Neural cell (in vitro differentiated cells): Measurements from ENCODE around the gene TENM3. TPM values are rescaled to one million over a fixed set of nuclear protein-coding genes. Genes with fewer than 3 reads are reported as not detected.

Experiments used
- H2AFZ ChIP-seq: fragments of 200-600, 300-800 bp; sonication (generic), shearing (Covaris generic); 2 replicates; pipeline ENCODE4 v1.6.0; 2014; ENCODE audit warnings: low read depth, mild to moderate bottlenecking, antibody characterized with exemption, low read length, moderate library complexity
- H3F3A ChIP-seq: fragments of 200-600 bp; shearing (Covaris generic); 2 replicates; pipeline ENCODE4 v1.6.1; 2016; ENCODE audit warnings: mild to moderate bottlenecking, moderate library complexity, mixed read lengths, antibody characterized with exemption, low read length; ENCODE audit not compliant: insufficient read depth, poor library complexity, severe bottlenecking
- H3K27ac ChIP-seq: fragments of 200-600, 300-800 bp; sonication (generic), shearing (Covaris generic); 2 replicates; pipeline ENCODE4 v1.5.1; 2014; ENCODE audit warnings: mild to moderate bottlenecking, low read length, moderate library complexity
- H3K27me3 ChIP-seq: fragments of 300-800, 200-600 bp; sonication (generic), shearing (Covaris generic); 2 replicates; pipeline ENCODE4 v1.6.0; 2014; ENCODE audit warnings: mild to moderate bottlenecking, low read depth, low read length, moderate library complexity; ENCODE audit not compliant: insufficient read depth
- H3K36me3 ChIP-seq: fragments of 300-800, 200-600 bp; sonication (generic), shearing (Covaris generic); 2 replicates; pipeline ENCODE4 v1.5.1; 2014; ENCODE audit warnings: mild to moderate bottlenecking, antibody characterized with exemption, low read length, moderate library complexity; ENCODE audit not compliant: insufficient read depth
- H3K4me2 ChIP-seq: fragments of 300-800, 200-600 bp; sonication (generic), shearing (Covaris generic); 2 replicates; pipeline ENCODE4 v1.6.0; 2014; ENCODE audit warnings: mild to moderate bottlenecking, low read length
- H3K4me3 ChIP-seq: fragments of 300-800, 200-600 bp; sonication (generic), shearing (Covaris generic); 2 replicates; pipeline ENCODE4 v1.5.1; 2014; ENCODE audit warnings: mild to moderate bottlenecking, low read length, moderate library complexity
- H3K79me2 ChIP-seq: fragments of 200-600 bp; shearing (Covaris generic); replicated peaks from 2 replicates; pipeline ENCODE4 v1.6.0; 2014; ENCODE audit warnings: mild to moderate bottlenecking, low read length, moderate library complexity; ENCODE audit not compliant: insufficient read depth
- H3K9ac ChIP-seq: fragments of 300-800, 200-600 bp; sonication (generic), shearing (Covaris generic); 2 replicates; pipeline ENCODE4 v1.6.1; 2016; ENCODE audit warnings: mild to moderate bottlenecking, low read length, mixed read lengths
- H3K9me2 ChIP-seq: fragments of 200-600 bp; shearing (Covaris generic); 2 replicates; pipeline ENCODE4 v1.6.1; 2016; ENCODE audit warnings: mild to moderate bottlenecking, low read length, mixed read lengths; ENCODE audit not compliant: insufficient read depth
- H3K9me3 ChIP-seq: fragments of 200-600, 300-800 bp; sonication (generic), shearing (Covaris generic); 2 replicates; pipeline ENCODE4 v1.6.1; 2016; ENCODE audit warnings: mild to moderate bottlenecking, mixed run types, low read length, moderate library complexity, mixed read lengths
- H4K20me1 ChIP-seq: fragments of 200-600 bp; shearing (Covaris generic); 2 replicates; pipeline ENCODE4 v1.6.1; 2016; ENCODE audit warnings: mild to moderate bottlenecking, mixed run types; ENCODE audit not compliant: insufficient read depth
- EP300 ChIP-seq: fragments of 450-650 bp; conservative IDR thresholded peaks from 2 replicates; pipeline ENCODE4 v1.6.1; 2014; ENCODE audit warnings: antibody characterized with exemption, mild to moderate bottlenecking, moderate library complexity; ENCODE audit not compliant: poor library complexity, severe bottlenecking
- EZH2 ChIP-seq: fragments of 200-600, 300-800 bp; shearing (Covaris generic), sonication (generic); IDR thresholded peaks from 2 replicates; pipeline ENCODE4 v1.6.1; 2014; ENCODE audit warnings: antibody characterized with exemption, low read length, borderline replicate concordance, mild to moderate bottlenecking; ENCODE audit not compliant: insufficient read depth, poor library complexity, severe bottlenecking
- MXI1 ChIP-seq: fragments of 450-650 bp; conservative IDR thresholded peaks from 2 replicates; pipeline ENCODE4 v1.6.1; 2014; ENCODE audit warnings: antibody characterized with exemption, mild to moderate bottlenecking; ENCODE audit not compliant: poor library complexity, severe bottlenecking
- POLR2AphosphoS5 ChIP-seq: IDR thresholded peaks from 2 replicates; pipeline ENCODE4 v1.6.1; 2012
- RAD21 ChIP-seq: fragments of 450-650 bp; conservative IDR thresholded peaks from 2 replicates; pipeline ENCODE4 v1.6.1; 2014; ENCODE audit warnings: antibody characterized with exemption, mild to moderate bottlenecking, moderate library complexity
- REST ChIP-seq: IDR thresholded peaks from 2 replicates; pipeline ENCODE4 v1.6.1; 2012; ENCODE audit warnings: borderline replicate concordance
- SMC3 ChIP-seq: fragments of 450-650 bp; conservative IDR thresholded peaks from 2 replicates; pipeline ENCODE4 v1.6.1; 2014; ENCODE audit warnings: antibody characterized with exemption, mild to moderate bottlenecking, moderate library complexity; ENCODE audit not compliant: poor library complexity
- TAF1 ChIP-seq: IDR thresholded peaks from 2 replicates; pipeline ENCODE4 v1.6.1; 2012; ENCODE audit warnings: low read depth
- polyA plus RNA-seq: library from polyadenylated mRNA; depleted of rRNA; stranded (reverse); fragments of >200 nt; gene quantifications from 2 replicates; pipeline ENCODE4 v1.2.3, GENCODE V29; 2014
- TF ChIP-seq, protein P1 (sequence below): fragments of 450-650 bp; IDR thresholded peaks from 2 replicates; pipeline ENCODE4 v1.5.1; 2014; ENCODE audit warnings: antibody characterized with exemption, mild to moderate bottlenecking, moderate library complexity; ENCODE audit not compliant: poor library complexity, severe bottlenecking

The TENM3 gene
- polyA plus RNA-seq, 1 donor from 2014 or later: 7.3 TPM

DNA sequence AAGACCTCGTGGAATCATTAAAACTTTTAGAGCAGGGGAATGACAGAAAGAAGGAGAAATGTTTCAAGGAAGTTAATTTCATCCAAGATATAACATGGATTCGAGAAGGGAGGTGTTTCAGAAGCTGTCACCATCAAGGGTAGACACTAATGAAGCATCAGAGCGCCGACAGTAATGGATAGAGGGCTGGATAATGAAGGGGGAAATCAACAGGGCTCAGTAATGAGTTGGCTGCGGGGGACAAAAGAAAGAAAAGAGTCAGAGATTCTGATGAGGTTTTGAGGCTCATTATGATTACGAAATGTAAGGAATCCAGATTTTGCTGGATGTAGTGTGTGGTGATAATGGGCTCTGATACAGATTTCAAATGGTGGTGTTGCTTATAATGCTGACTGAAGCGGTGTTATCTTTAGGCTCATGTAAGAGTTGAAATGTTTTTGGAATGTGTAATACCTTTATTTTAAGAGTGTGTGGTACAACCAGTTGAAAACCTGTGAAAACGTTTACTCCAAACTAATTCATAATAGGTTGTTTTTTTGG lies 39.3 kb upstream of the TENM3 start:
- H3K27ac ChIP-seq: no peak overlapping the region
- no peaks in the 10 kb centered on the region for H3K36me3 ChIP-seq
- peaks cover 4% of the 10 kb centered on the region for H3K79me2 ChIP-seq
- no peak for TF ChIP-seq EZH2
- no peak for TF ChIP-seq TAF1
- TF ChIP-seq MXI1: no peak
- TF ChIP-seq POLR2AphosphoS5: no peak
- no peak for TF ChIP-seq SMC3
- TF ChIP-seq RAD21: no peak
- TF ChIP-seq, protein P1, sequence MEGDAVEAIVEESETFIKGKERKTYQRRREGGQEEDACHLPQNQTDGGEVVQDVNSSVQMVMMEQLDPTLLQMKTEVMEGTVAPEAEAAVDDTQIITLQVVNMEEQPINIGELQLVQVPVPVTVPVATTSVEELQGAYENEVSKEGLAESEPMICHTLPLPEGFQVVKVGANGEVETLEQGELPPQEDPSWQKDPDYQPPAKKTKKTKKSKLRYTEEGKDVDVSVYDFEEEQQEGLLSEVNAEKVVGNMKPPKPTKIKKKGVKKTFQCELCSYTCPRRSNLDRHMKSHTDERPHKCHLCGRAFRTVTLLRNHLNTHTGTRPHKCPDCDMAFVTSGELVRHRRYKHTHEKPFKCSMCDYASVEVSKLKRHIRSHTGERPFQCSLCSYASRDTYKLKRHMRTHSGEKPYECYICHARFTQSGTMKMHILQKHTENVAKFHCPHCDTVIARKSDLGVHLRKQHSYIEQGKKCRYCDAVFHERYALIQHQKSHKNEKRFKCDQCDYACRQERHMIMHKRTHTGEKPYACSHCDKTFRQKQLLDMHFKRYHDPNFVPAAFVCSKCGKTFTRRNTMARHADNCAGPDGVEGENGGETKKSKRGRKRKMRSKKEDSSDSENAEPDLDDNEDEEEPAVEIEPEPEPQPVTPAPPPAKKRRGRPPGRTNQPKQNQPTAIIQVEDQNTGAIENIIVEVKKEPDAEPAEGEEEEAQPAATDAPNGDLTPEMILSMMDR: no peak
- no peak for TF ChIP-seq EP300
- TF ChIP-seq REST: no peak
- H2AFZ ChIP-seq: no peak overlapping the region
- H3K4me3 ChIP-seq: no peak overlapping the region
- H3K27me3 ChIP-seq: no peaks in the 10 kb centered on the region
- no peak overlapping the region for H3K4me2 ChIP-seq
- no peak overlapping the region for H3K9ac ChIP-seq
- H3K9me3 ChIP-seq: no peaks in the 10 kb centered on the region
- H3F3A ChIP-seq: no peaks in the 10 kb centered on the region
- no peaks in the 10 kb centered on the region for H4K20me1 ChIP-seq
- H3K9me2 ChIP-seq: no peaks in the 10 kb centered on the region

DNA sequence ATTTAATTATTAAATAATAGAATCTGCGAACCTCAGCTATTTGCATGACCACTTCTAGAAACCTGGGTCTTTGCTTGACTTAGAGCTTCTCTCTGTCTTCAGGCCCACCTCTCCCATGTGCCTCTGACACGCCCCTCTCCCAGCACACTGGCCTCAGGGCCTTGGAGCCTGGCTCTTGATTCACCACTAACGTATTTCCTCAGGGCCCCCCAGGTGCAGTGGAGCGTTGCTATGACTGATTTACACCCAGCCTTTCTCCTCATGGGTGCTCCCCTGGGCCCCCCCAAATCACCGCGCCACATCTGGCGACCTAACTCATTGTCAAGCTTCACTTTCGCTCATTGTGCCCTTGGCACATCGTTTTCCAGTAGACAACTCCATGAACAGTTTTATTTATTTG lies 37.9 kb upstream of the TENM3 start:
- no peaks in the 10 kb centered on the region for H3K27me3 ChIP-seq
- H3K36me3 ChIP-seq: no peaks in the 10 kb centered on the region
- H2AFZ ChIP-seq: no peak overlapping the region
- no peaks in the 10 kb centered on the region for H4K20me1 ChIP-seq
- H3K9ac ChIP-seq: no peak overlapping the region
- H3F3A ChIP-seq: no peaks in the 10 kb centered on the region
- H3K27ac ChIP-seq: no peak overlapping the region
- H3K79me2 ChIP-seq: peaks cover 2% of the 10 kb centered on the region
- no peak overlapping the region for H3K4me3 ChIP-seq
- H3K9me2 ChIP-seq: no peaks in the 10 kb centered on the region
- H3K9me3 ChIP-seq: no peaks in the 10 kb centered on the region
- TF ChIP-seq MXI1 (no peak), REST (no peak), POLR2AphosphoS5 (no peak), RAD21 (no peak), EP300 (no peak), EZH2 (no peak), SMC3 (no peak), TAF1 (no peak)
- TF ChIP-seq, protein P1: no peak
- no peak overlapping the region for H3K4me2 ChIP-seq
